ENCODE data around the gene NTRK3.

The NTRK3 gene

DNA sequence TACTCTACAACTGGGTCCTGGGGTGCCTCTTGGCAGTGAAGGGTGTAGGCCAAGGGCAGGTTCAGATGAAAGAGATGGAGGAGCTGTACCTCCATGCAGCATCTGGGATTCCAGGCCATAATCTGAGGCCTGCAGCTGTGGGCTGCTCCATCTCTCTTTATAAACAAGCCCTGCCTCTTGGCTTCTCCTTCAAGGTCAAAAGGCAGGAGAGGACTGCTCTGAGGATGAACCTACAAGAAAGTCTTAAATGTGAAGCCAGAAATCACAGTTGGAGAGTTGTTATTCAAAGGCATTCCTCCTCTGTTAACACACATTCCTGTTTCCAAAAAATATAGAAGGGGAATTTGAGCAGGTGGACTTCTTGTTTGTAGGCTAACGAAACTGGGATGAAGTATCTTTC is 355.5 kb downstream of the NTRK3 start:
- Histone ChIP-seq H3K27ac (ENCODE audit: low read depth in 2 of 2, low read length in 2 of 2) (no peak overlapping the region), H3K9ac (ENCODE audit: low read depth in 1 of 2, low read length in 2 of 2) (no peak overlapping the region), H3K4me3 (ENCODE audit: low read length in 2 of 2) (no peak overlapping the region), H3K27me3 (ENCODE audit: control insufficient read depth in 2 of 2, insufficient read depth in 2 of 2, low read length in 2 of 2) (no peaks in the 10 kb centered on the region), H3K4me1 (ENCODE audit: control insufficient read depth in 2 of 2, insufficient read depth in 2 of 2, low read length in 2 of 2) (no peaks in the 10 kb centered on the region), H3K9me3 (ENCODE audit: control insufficient read depth in 2 of 2, low read length in 2 of 2) (no peaks in the 10 kb centered on the region), H3K36me3 (ENCODE audit: control insufficient read depth in 2 of 2, insufficient read depth in 2 of 2, low read length in 2 of 2) (no peaks in the 10 kb centered on the region)

GRCh38 chr15:87896936-87897335 is 359.6 kb downstream of the NTRK3 start:
- H3K4me1 ChIP-seq (ENCODE audit: control insufficient read depth in 2 of 2, insufficient read depth in 2 of 2, low read length in 2 of 2) = no peaks in the 10 kb centered on the region
- H3K9me3 ChIP-seq (ENCODE audit: control insufficient read depth in 2 of 2, low read length in 2 of 2) = no peaks in the 10 kb centered on the region
- no peaks in the 10 kb centered on the region for H3K27me3 ChIP-seq (ENCODE audit: control insufficient read depth in 2 of 2, insufficient read depth in 2 of 2, low read length in 2 of 2)
- H3K36me3 ChIP-seq (ENCODE audit: control insufficient read depth in 2 of 2, insufficient read depth in 2 of 2, low read length in 2 of 2) = no peaks in the 10 kb centered on the region
- no peak overlapping the region for H3K27ac ChIP-seq (ENCODE audit: low read depth in 2 of 2, low read length in 2 of 2)
- H3K9ac ChIP-seq (ENCODE audit: low read depth in 1 of 2, low read length in 2 of 2) = no peak overlapping the region
- no peak overlapping the region for H3K4me3 ChIP-seq (ENCODE audit: low read length in 2 of 2)

DNA sequence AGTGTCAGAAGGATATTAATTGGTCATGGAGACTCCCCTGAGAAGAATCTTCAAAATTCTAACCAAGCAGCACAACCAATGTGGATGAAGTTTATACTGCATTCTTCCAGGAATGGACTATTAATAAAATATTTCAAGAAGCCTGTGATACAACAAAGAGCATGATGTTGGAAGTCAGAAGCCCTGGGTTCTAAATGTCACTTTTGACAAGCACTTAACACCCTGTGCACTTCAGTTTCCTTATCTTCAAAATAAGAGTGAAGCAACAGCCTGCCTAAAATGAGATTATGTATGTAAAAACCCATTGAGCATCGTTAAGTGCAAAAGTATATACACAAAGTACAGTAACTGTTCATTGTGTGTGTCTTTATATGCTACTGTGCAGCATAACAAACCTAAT is 369.4 kb downstream of the NTRK3 start:
- no peaks in the 10 kb centered on the region for H3K27me3 ChIP-seq (ENCODE audit: control insufficient read depth in 2 of 2, insufficient read depth in 2 of 2, low read length in 2 of 2)
- H3K9me3 ChIP-seq (ENCODE audit: control insufficient read depth in 2 of 2, low read length in 2 of 2) = no peaks in the 10 kb centered on the region
- no peaks in the 10 kb centered on the region for H3K36me3 ChIP-seq (ENCODE audit: control insufficient read depth in 2 of 2, insufficient read depth in 2 of 2, low read length in 2 of 2)
- H3K9ac ChIP-seq (ENCODE audit: low read depth in 1 of 2, low read length in 2 of 2) = no peak overlapping the region
- H3K4me1 ChIP-seq (ENCODE audit: control insufficient read depth in 2 of 2, insufficient read depth in 2 of 2, low read length in 2 of 2) = no peaks in the 10 kb centered on the region
- H3K27ac ChIP-seq (ENCODE audit: low read depth in 2 of 2, low read length in 2 of 2) = no peak overlapping the region
- no peak overlapping the region for H3K4me3 ChIP-seq (ENCODE audit: low read length in 2 of 2)

DNA sequence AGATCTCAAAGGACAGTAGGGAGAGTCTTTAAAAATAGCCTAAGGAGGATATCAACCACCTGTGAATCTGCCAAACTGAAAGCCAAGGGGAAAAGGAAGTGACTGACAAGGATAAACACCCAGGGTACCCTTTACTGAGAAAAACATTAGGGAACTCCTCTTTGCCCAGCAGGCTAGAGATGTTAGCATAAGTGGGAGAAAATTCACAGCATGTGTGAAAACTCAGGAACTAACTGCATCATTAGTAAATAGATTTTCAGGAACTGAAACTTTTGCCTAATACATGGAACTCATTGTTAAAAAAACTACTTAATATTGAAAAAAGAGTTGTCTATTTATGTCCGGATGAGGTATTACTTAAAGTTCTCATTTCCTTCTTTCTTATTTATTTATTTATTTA is 375.5 kb downstream of the NTRK3 start:
- no peak overlapping the region for H3K9ac ChIP-seq (ENCODE audit: low read depth in 1 of 2, low read length in 2 of 2)
- H3K36me3 ChIP-seq (ENCODE audit: control insufficient read depth in 2 of 2, insufficient read depth in 2 of 2, low read length in 2 of 2) = no peaks in the 10 kb centered on the region
- H3K27me3 ChIP-seq (ENCODE audit: control insufficient read depth in 2 of 2, insufficient read depth in 2 of 2, low read length in 2 of 2) = no peaks in the 10 kb centered on the region
- H3K4me3 ChIP-seq (ENCODE audit: low read length in 2 of 2) = no peak overlapping the region
- no peak overlapping the region for H3K27ac ChIP-seq (ENCODE audit: low read depth in 2 of 2, low read length in 2 of 2)
- H3K4me1 ChIP-seq (ENCODE audit: control insufficient read depth in 2 of 2, insufficient read depth in 2 of 2, low read length in 2 of 2) = no peaks in the 10 kb centered on the region
- H3K9me3 ChIP-seq (ENCODE audit: control insufficient read depth in 2 of 2, low read length in 2 of 2) = no peaks in the 10 kb centered on the region

GRCh38 chr15:87877822-87878542 is 378.6 kb downstream of the NTRK3 start:
- no peak overlapping the region for H3K4me3 ChIP-seq (ENCODE audit: low read length in 2 of 2)
- H3K27me3 ChIP-seq (ENCODE audit: control insufficient read depth in 2 of 2, insufficient read depth in 2 of 2, low read length in 2 of 2) = no peaks in the 10 kb centered on the region
- no peak overlapping the region for H3K9ac ChIP-seq (ENCODE audit: low read depth in 1 of 2, low read length in 2 of 2)
- no peaks in the 10 kb centered on the region for H3K9me3 ChIP-seq (ENCODE audit: control insufficient read depth in 2 of 2, low read length in 2 of 2)
- H3K36me3 ChIP-seq (ENCODE audit: control insufficient read depth in 2 of 2, insufficient read depth in 2 of 2, low read length in 2 of 2) = no peaks in the 10 kb centered on the region
- H3K27ac ChIP-seq (ENCODE audit: low read depth in 2 of 2, low read length in 2 of 2) = no peak overlapping the region
- no peaks in the 10 kb centered on the region for H3K4me1 ChIP-seq (ENCODE audit: control insufficient read depth in 2 of 2, insufficient read depth in 2 of 2, low read length in 2 of 2)

GRCh38 chr15:87877114-87877810 is 379.3 kb downstream of the NTRK3 start:
- no peaks in the 10 kb centered on the region for H3K27me3 ChIP-seq (ENCODE audit: control insufficient read depth in 2 of 2, insufficient read depth in 2 of 2, low read length in 2 of 2)
- H3K9me3 ChIP-seq (ENCODE audit: control insufficient read depth in 2 of 2, low read length in 2 of 2) = no peaks in the 10 kb centered on the region
- H3K4me1 ChIP-seq (ENCODE audit: control insufficient read depth in 2 of 2, insufficient read depth in 2 of 2, low read length in 2 of 2) = no peaks in the 10 kb centered on the region
- no peaks in the 10 kb centered on the region for H3K36me3 ChIP-seq (ENCODE audit: control insufficient read depth in 2 of 2, insufficient read depth in 2 of 2, low read length in 2 of 2)
- no peak overlapping the region for H3K9ac ChIP-seq (ENCODE audit: low read depth in 1 of 2, low read length in 2 of 2)
- H3K27ac ChIP-seq (ENCODE audit: low read depth in 2 of 2, low read length in 2 of 2) = no peak overlapping the region
- no peak overlapping the region for H3K4me3 ChIP-seq (ENCODE audit: low read length in 2 of 2)

DNA sequence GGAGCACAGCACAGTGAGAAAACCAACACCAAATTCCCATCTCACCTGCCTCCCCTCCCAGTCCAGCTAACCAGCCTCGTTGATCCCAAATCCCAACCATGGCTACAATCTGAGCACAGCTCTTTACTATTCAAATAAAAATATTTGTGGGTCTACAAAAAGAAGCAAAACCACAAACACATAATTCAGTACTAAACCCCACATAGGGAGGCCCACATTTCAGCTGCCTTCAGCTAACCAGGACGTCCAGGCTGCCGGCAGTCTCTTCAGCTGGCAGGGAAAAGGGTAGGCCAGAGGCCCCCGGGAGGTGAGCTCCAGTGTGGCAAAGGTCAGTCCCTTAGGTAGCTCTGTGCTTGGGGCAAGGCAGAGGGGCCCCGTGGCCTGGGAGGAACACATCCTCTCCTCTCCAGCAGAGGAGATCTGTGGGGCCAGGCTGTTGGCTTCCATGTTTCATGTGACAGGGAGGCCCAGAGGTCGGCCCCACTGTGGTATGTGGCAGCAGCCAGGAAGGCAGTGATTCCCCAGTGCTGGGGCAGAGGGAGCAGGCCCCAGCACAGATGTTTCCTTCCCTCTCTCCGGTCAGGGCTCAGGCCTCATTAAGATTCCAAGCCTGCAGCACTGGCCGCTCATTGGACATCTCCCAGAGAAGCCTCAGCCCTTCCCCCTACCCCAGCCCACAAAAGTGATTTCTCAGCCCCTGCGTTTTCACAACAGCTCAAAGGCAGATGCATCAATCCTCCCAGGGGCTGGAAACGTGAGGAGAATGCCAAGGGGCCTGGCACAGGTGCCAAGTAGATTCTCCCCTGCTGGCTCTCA is 381.4 kb downstream of the NTRK3 start:
- H3K4me3 ChIP-seq (ENCODE audit: low read length in 2 of 2) = no peak overlapping the region
- H3K9ac ChIP-seq (ENCODE audit: low read depth in 1 of 2, low read length in 2 of 2) = no peak overlapping the region
- no peaks in the 10 kb centered on the region for H3K36me3 ChIP-seq (ENCODE audit: control insufficient read depth in 2 of 2, insufficient read depth in 2 of 2, low read length in 2 of 2)
- no peaks in the 10 kb centered on the region for H3K4me1 ChIP-seq (ENCODE audit: control insufficient read depth in 2 of 2, insufficient read depth in 2 of 2, low read length in 2 of 2)
- H3K27me3 ChIP-seq (ENCODE audit: control insufficient read depth in 2 of 2, insufficient read depth in 2 of 2, low read length in 2 of 2) = no peaks in the 10 kb centered on the region
- H3K27ac ChIP-seq (ENCODE audit: low read depth in 2 of 2, low read length in 2 of 2) = no peak overlapping the region
- no peaks in the 10 kb centered on the region for H3K9me3 ChIP-seq (ENCODE audit: control insufficient read depth in 2 of 2, low read length in 2 of 2)

DNA sequence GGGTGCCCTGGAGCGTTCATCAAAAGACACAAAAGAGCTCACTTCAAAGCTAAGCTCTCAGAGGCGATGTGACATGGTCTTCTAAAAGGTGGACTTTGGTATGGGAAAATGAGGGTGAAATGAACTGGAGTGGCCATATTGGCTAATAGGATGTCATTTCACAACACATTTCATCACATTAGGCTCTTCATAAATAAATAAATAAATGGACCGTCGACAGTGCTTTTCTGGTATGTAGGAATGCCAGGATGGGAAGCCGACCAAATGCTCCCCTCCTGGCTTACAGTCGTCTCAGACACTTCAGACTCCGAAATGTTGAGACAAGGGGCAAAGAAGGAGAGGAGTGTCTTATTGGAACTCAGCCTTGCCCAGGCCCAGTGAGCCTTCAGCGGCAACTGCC is 383.0 kb downstream of the NTRK3 start:
- no peaks in the 10 kb centered on the region for H3K36me3 ChIP-seq (ENCODE audit: control insufficient read depth in 2 of 2, insufficient read depth in 2 of 2, low read length in 2 of 2)
- no peaks in the 10 kb centered on the region for H3K9me3 ChIP-seq (ENCODE audit: control insufficient read depth in 2 of 2, low read length in 2 of 2)
- H3K4me1 ChIP-seq (ENCODE audit: control insufficient read depth in 2 of 2, insufficient read depth in 2 of 2, low read length in 2 of 2) = no peaks in the 10 kb centered on the region
- no peak overlapping the region for H3K27ac ChIP-seq (ENCODE audit: low read depth in 2 of 2, low read length in 2 of 2)
- no peak overlapping the region for H3K9ac ChIP-seq (ENCODE audit: low read depth in 1 of 2, low read length in 2 of 2)
- H3K4me3 ChIP-seq (ENCODE audit: low read length in 2 of 2) = no peak overlapping the region
- no peaks in the 10 kb centered on the region for H3K27me3 ChIP-seq (ENCODE audit: control insufficient read depth in 2 of 2, insufficient read depth in 2 of 2, low read length in 2 of 2)

GRCh38 chr15:87871731-87872320 is 384.7 kb downstream of the NTRK3 start:
- Histone ChIP-seq H3K4me1 (ENCODE audit: control insufficient read depth in 2 of 2, insufficient read depth in 2 of 2, low read length in 2 of 2) (no peaks in the 10 kb centered on the region), H3K9ac (ENCODE audit: low read depth in 1 of 2, low read length in 2 of 2) (no peak overlapping the region), H3K36me3 (ENCODE audit: control insufficient read depth in 2 of 2, insufficient read depth in 2 of 2, low read length in 2 of 2) (no peaks in the 10 kb centered on the region), H3K9me3 (ENCODE audit: control insufficient read depth in 2 of 2, low read length in 2 of 2) (no peaks in the 10 kb centered on the region), H3K27ac (ENCODE audit: low read depth in 2 of 2, low read length in 2 of 2) (no peak overlapping the region), H3K27me3 (ENCODE audit: control insufficient read depth in 2 of 2, insufficient read depth in 2 of 2, low read length in 2 of 2) (no peaks in the 10 kb centered on the region), H3K4me3 (ENCODE audit: low read length in 2 of 2) (no peak overlapping the region)

DNA sequence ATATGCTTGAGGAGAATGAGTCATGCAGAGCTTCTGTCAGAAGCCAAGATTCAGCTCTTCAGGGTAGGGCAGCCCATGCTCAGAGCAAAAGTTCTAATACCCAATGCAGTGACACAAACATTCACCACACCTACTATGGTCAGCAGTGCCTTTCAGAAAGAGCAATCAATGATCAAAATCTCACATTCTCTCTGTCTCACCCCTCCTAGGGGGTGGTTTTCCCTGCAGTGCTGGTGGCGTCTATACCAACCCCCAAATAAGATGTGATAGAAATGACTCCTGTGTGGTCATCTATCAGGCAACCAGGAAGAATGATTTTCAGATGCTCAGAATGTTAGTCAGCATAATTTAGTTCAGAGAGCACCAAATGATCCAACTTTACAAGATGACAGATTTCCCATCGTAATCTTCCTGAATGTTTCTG is 385.3 kb downstream of the NTRK3 start:
- Histone ChIP-seq H3K4me1 (ENCODE audit: control insufficient read depth in 2 of 2, insufficient read depth in 2 of 2, low read length in 2 of 2) (no peaks in the 10 kb centered on the region), H3K27me3 (ENCODE audit: control insufficient read depth in 2 of 2, insufficient read depth in 2 of 2, low read length in 2 of 2) (no peaks in the 10 kb centered on the region), H3K9me3 (ENCODE audit: control insufficient read depth in 2 of 2, low read length in 2 of 2) (no peaks in the 10 kb centered on the region), H3K36me3 (ENCODE audit: control insufficient read depth in 2 of 2, insufficient read depth in 2 of 2, low read length in 2 of 2) (no peaks in the 10 kb centered on the region), H3K4me3 (ENCODE audit: low read length in 2 of 2) (no peak overlapping the region), H3K27ac (ENCODE audit: low read depth in 2 of 2, low read length in 2 of 2) (no peak overlapping the region), H3K9ac (ENCODE audit: low read depth in 1 of 2, low read length in 2 of 2) (no peak overlapping the region)

Measured in mucosa of rectum (tissue), 2 donors.